Measurements from ENCODE around the gene PRKX.
"Not testable (repeated sequence)": the region's sequence is repeated elsewhere in the genome, so short reads cannot be mapped to it uniquely, and the experiment has no call there.

PRKX gene

DNA sequence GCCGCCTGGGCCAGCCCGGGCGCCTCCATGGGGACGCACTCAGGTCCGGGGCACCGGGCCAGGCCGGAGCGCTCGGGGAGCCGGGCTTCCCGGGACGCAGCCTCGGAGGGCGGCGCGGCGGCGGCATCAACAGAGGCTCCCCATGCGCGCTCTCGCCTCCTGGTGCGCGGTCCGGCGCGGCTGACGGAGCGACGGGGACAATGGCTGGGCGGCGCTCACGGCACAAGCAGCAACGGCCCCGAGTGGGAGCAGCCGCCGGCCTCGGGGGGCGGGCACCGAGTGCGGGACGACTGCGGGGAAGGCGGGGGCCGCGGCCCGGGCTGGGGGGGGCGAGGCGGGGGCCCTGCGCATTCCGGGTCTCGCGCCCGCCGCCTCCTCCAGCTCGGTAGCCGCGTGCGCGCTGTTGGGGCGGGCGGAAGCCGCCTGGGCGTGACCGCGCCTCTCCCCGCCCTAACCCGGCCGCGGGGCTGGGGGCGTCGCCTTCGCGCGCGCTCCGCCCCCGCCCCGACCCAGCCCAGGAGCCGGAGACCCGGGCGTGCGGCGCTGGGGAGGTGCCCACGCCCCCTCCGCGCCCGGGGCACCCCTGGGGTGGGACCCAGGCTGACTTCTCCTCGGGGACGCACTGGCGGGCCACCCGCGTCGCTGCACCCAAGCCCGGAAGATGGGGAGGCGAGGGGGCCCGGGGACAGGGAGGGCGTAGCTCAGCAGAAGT, at the start of gene PRKX:
PRKX (minus strand) TSS at position 425 of the 712 bp plus-strand sequence; CDS start at position 29, 396 bp downstream.
- DNase-seq, result peak; percentile 73

DNA sequence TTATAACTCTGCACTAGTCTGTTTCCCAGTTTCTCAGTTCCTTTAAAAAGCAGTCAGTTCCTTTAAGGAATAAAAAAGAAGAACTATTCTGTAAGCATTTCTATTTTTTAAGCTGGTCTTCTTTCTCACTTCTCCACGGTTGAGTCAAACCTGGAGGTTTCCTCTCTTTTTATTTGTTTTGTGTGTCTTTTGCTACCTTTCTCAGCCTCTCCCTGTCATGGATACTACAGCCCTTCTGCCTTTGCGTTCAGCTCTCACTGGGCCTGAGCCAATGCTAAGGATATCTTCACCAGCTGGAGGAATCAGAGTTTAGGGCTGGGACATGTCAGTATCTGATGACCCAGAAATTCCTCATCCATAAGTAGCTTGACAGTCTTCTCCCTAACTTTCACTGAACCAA, 49.7 kb upstream of the PRKX start:
- no peak for DNase-seq

DNA sequence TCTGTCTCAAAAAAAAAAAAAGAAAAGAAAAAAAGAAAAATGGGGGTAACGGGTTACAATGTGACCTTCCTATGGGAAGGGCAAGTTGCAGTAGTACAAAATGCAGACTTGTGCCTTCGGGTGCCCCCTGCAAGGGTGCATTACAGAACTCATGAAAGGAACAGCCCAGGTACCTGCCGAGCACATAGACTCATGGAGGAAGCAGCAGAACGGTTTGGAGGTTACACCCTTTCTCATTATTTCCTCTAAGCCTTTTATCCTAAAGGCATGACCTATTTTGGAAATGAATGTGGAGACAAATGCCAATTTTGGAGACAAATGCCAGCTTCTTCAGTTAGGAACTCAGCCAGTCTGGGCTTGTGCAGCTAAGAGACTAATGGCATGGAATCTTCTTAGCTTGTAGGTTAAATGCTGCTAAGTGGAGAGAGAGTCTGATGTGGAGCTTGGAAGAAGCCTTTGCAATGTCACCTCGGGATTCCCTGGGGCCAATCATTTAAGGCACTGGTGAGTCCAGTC, 44.1 kb upstream of the PRKX start:
- DNase-seq, result no peak

DNA sequence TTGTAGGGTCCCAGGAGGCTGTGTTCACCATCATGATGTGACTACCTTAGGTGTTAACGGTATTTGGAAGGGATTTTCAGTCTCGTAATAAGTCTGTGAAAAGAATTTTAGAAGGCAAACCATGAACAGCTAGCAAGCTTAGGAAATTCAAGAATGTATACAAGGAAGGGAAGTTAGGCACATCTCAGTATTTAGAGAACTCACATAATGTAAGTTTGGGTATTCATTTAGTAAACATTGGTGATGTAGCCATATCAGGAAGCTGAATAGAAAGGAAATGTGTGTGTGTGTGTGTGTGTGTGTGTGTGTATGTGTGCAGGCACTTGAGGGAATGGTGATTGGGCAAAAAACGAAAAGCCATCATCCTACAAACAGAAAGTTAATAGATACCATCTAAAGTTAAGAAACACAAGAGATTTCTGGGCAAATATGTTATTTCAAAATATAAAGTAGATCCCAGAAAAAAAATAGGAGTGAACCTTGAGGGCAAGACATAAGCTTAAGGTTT, 34.7 kb upstream of the PRKX start:
- DNase-seq, result no peak

DNA sequence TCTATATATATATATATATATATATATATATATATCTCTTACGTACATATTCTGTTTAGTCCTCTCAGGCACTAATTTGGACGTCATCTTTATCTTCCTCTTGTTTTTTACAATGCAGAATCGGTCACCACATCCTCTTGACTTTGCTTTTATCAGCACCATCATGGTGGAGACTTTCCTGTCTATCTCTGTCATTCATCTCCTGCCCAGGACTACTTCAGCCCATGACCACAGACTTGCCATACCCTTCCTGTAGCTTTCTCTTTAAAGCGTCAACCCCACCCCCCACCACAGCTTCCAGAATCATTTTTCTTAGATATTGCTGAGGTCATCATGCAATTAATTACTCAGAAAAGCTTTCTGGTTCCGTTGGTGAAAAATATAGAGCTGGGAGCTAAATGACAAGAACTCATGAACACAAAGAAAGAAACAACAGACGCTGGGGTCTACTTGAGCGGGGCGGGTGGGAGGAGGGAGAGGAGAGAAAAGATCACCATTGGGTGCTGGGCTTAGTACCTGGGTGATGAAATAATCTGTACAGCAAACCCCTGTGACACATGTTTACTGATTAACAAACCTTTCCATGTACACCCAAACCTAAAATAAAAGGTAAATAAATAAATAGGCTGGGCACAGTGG, 30.5 kb upstream of the PRKX start:
- peak; percentile 7 for DNase-seq

DNA sequence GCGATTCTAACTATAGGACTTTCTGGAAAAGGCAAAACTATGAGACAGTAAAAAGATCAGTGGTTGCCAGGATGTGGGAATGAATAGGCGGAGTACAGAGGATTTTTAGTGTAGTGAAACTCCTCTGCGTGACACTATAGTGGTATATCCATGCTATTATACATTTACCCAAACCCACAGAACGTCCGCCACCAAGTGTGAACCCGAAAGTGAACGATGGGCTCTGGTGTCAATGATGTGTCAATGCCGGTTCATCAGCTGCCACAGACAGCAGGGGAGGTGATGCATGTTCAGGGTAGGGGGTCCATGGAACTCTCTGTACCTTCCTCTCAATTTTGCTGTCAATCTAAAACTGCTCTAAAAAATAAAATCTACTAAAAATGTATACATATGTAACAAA, 27.5 kb upstream of the PRKX start:
- not testable (repeated sequence) for DNase-seq

DNA sequence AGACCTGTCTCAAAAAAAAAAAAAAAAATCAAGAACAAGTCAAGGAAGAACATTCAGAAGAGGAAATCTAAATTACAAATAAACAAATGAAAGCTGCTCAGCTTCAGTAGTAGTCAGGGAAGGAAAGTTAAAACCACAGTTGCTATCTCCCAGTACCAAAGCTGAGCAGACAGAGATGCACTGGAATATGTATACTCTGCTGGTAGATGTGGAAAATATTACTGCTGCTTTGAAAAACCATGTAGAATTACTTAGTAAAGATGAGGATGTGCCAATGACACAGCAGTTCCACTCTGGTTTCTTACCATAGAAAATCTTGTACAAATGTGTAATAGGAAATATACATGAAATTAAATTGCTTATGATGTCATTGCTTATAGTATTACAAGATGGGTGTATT, 25.1 kb upstream of the PRKX start:
- DNase-seq, result no peak

DNA sequence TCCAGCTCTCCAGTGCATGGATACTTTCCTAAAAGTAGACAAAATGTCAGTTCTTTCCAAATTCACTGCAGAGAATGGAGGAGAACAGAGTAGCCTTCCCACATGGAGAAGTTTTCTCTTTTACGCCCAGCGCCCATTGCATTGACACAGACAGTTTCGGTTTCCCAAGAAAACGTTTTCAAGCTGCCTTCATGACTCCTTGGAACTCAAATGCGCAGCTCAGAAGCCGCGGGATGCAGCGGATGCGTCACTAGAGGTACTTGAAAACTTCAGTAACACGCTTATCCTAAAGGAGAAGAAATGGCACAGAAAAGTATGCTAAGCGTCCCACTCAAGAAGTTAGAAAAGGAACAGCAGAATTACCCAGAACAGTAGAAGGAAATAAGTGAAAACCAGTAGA, 23.1 kb upstream of the PRKX start:
- DNase-seq, result not testable (repeated sequence)

DNA sequence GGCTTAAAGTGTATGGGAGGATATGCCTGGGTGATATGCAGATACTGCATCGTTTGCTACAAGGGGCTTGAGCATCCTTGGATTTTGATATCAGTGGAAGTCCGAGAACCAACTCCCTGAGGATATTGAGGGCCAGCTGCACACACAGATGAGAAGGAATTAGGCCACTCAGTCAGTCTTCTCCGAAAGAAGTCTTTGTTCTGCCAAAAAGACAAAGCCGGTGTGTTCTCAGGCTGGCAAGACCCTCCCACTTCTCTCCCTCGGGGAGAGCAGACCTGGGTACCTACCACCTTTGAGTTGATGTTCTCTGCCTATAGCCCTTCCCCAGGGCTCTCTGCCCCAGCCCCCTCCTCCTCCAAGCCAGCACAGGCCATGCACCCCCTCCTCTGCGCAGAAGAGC, 22.4 kb upstream of the PRKX start:
- not testable (repeated sequence) for DNase-seq

DNA sequence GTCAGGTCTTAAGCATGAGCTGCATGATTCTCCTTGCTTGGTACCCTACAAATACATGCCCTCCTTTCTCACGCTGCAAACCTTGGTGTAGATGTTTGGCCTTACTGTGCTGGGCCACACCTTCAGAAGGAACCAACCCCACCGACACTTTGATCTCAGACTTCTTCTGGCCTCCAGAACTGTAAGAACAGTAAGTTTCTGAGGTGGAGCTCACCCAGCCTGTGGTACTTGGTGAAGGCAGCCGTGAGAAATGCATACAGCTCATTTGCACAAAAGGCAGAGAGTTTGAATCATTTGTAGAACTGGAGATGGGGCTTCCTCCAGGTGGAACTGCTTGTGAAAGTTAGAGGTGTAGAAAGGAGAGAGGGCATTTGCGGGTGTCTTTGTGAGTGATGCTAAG, 21.0 kb upstream of the PRKX start:
- not testable (repeated sequence) for DNase-seq

DNA sequence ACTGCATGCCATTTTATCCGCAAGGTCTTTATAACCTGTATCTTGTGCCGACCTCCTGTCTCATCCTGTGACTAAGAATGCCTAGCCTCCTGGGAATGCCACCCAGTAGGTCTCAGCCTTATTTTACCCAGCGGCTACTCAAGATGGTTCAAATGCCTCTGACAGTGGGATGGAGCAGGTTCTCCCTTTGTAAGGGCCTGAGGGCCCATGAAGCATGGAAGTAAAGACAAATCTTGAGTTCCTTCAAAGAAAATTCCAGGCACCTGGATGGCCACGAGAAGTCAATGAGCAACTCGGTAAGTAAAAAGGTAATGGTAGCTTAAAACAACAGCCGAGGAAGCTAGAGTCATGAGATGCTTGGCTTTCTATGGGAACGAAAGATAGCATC, 19.6 kb upstream of the PRKX start:
- no peak for DNase-seq

DNA sequence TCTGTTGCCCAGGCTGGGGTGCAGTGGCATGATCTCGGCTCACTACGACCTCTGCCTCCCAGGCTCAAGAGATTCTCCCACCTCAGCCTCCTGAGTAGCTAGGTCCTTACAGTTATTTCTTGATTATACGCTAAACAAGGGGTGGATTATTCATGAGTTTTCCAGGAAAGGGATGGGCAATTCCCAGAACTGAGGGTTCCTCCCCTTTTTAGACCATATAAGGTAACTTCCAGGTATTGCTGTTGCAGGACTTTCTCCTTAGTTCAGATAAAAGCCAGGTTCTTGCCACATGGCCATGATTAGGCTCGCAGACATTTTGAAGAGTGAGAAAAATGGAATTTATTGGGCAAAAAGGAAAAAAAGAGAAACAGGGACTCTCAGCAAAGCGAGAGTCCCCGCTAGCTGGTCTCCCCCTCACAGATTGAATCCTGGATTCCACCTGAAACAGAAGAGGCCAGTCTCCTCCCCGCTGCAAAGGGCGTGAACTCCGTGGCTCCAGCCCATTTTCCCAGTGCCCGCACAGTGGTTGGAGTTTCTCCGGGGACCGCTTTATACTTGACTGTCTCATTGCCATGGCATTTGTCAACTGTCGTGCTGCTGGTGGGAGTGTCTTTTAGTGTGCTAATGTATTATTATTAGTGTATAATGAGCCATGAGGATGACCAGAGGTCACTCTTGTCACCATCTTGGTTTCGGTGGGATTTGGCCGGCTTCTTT, 19.0 kb upstream of the PRKX start:
- DNase-seq, result not testable (repeated sequence)

DNA sequence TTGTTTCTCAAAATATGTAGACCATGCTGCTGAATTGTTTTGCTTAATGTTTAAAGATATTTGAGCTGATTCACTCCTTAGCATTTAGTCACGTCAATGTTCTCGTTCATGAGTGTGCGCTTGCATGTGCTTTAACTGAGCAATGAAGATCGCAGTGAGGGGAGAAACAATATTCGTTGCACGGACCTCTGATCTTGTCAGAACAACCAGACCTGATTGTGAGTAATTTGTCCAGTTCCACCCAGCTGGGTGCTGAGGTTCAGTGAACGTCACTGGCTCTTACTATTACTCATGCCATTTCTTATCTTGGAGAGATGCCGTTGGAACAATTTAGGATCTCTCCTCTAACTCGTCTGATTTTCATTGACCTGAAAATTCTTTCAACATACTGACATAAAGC, 15.0 kb upstream of the PRKX start:
- no peak for DNase-seq

DNA sequence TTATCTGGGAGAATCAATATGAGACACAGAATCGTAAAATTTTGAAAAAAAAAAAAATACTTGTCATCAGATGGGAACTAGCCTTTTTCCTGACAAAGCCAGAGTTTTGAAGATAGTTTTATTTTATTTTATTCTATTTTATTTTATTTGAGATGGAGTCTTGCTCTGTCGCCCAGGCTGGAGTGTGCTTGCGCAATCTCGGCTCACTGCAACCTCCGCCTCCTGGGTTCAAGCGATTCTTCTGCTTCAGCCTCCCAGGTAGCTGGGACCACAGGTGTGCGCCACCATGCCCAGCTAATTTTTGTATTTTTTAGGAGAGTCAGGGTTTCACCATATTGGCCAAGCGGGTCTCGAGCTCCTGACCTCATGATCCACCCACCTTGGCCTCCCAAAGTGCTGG, 10.0 kb upstream of the PRKX start:
- not testable (repeated sequence) for DNase-seq

DNA sequence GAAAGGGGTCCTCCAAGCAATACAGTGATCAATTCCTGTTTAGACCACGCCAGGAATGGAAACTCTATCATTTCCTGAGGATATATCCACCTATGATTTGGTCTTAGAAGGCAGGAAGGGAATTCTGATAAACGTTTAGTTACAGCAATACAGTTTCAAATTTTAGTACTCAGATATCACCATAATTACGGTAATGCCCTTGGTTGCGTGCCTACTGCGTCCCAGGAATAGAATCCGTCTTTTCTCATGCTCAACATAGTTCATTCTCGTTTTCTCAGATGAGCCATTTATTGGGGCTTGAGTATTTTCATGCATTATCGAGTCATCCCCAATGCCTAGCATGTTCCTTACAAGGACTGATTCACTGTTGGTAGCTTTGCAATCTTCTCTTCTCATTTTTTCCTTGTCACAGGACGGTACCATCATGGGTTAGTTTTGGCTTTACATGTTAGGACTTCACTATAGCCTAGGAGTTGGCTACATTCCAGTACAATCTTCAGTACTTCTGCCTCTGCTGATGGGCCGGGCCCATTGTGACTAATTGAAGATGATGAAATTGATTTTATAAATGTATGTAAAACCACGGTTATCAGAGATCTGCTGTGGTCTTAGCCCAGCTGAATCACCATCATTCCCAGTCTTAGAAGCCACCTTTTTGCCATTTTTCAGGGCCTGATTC, 4.4 kb upstream of the PRKX start:
- DNase-seq, result no peak

DNA sequence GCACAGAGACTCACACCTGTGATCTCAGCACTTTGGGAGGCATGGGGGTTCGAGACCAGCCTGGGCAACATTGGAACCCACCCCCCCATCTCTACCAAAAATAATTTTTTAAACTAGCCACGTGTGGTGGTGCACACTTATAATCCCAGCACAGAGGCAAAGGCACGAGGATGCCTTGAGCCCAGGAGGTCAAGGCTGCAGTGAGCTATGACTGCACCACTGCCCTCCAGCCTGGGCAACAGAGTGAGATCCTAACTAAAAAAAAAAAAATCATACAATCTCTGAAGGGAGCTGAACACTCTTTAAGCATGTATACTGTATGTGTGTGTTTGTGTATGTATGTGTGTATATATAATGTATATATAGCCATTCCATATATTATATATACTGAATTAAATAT, 2.5 kb upstream of the PRKX start:
- no peak for DNase-seq

DNA sequence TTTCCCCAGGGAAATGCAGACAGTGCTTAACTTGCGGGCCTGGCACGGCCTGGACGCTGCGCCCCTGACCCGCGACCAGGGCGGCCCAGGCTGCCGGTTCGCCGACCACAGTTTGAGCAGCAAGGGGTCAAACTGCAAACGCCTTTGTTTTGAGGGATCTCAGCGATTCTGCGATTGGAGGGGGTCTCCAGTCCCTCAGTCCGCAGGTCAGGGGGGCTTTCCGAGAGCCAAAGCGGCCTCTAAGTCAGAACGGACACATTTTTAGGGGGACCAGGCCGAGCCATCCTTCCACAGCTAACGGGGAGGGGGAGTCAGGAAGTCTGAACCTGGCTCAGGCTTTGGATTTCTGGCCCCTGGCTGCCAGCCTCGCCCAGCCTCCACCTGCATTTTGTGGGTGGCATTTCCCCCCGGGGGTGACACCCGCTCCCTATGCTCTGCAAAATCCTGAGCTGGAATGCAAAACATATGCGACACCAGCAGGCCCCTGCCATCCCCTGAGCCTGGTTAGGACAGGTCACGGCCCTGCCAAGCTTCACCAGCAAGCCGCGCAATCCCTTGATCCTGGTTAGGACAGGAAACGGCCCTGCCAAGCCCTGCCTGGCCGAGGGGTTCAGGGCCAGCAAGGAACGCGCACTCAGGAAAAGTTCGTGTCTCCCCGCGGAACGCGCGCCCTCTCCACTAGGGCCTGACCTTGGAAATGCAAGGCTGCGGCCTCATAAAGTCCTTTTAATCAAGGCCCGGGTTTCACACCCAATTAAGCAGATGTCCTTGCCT, 1.4 kb upstream of the PRKX start:
- not testable (repeated sequence) for DNase-seq

DNA sequence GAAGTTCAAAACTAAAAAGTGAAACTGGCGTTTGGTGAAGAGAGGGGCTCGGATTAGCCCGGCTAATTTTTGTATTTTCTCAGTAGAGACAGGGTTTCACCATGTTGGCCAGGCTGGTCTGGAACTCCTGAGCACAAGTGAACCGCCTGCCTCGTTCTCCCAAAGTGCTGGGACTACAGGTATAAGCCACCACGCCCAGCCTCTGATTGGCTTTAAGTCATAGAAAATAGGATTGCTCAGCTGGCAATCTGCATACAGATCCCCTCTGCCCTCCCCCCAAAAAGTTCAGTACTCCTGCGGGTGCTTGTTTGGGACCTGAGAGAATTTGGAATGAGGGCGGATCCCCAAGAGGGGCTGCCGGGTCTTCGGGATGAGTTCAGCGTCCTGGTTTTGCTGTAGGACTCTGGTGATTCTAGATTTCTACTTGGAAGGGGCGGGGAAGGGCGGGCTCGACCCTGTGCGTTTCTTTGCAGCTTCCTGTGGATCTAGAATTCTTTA, 537 bp upstream of the PRKX start:
- DNase-seq, result no peak

DNA sequence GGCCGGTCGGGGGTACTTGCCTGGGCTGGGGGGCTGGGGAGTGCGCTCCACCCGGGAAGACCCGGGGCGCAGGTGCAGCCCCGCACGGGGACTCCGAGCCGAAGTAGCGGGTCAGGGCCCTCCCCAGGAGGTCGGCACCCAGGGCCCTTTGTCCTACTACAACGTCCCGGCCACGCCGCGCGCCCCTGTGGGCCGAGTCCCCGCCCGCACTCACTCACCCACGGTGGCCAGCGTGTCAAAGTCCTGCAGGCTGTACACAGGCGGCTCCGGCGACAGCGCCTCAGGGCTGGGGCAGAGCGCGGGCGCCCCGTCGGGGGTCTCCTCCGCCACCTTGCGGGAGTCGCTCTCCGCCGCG, 602 bp downstream of the PRKX start:
- no peak for DNase-seq

DNA sequence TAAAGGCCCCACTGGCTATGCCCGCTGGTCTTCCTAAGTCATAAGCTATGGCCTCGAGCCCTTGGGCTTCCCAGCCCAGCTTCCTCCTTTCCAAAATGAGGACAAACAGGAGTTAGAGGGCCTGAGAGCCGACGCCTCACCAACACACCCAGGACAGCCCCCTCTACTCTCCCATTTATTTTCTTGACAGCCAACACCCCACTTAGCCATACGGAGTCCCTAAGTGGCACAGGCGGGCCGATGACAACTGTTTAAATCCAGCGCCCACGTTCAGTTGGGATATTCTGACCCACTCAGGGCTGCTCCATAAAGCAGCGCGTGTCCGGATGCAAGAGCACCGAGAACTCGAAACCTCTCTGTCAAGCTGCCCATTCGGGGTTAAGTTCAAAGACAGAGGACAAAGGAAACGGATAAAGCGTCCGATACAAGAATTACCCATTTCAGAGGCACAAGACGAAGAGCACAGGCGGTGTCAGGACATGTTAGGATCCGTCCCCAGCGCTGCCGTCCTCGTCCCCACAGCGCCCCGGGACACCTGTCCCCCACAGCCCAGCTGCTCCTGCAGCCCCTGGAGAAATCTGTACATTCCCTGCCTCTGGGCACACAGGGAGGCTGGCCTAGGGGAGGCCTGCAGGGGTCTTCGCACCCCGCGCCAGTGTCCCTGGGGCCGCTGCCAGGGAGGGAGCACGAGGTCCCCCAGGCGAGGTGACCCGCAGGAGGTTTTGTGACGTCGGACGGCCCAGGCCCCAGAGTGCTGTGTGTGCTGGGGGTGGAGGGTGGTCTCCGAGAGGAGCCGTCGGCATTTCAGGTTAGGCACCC, 1.2 kb downstream of the PRKX start:
- no peak for DNase-seq

DNA sequence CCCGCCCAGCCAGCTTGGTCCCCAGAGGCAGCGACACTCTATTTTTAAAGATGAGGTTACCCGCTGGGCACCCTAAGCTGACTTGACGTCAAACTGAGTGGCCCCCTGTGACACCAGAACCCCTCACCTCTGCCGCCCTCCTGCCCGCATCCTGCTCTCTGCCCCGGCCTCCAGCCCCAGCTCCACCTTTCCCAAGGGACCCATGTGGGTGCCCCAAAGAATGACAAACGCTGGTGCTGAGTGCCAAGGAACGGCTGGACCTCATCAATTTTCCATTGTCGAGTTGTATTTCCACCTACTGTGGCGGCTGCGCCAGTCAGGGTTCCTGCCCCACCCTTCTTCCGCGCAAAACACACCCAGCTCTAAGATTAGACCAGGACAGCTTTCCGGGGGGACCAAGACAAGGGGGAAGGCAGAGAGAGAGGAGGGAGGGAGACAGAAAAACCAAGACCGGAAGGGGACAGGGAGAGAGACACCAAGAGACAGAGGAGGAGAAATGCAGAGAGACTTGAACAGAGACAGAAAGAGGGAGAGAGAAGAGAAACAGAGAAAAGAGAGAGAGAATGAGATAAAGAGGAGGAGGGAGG, 2.0 kb downstream of the PRKX start:
- DNase-seq, result no peak

All from activated naive CD4-positive, alpha-beta T cell treated with anti-CD3 and anti-CD28 coated beads, Interleukin-2, amount 50 U/mL, for 16 hours (primary cell).